Activated CD4-positive, alpha-beta T cell treated with anti-CD3 and anti-CD28 coated beads, Interleukin-10, Interleukin-2, amounts not matched to agents 100 ng/mL and 50 ng/mL, durations not matched to agents 16 hours and 8 hours (primary cell): ENCODE measurements around the gene FIGNL2.

Experiments
- DNase-seq: peaks from one replicate; pipeline ENCODE4 v3.0.0-alpha.2; 2020

FIGNL2 gene

DNA sequence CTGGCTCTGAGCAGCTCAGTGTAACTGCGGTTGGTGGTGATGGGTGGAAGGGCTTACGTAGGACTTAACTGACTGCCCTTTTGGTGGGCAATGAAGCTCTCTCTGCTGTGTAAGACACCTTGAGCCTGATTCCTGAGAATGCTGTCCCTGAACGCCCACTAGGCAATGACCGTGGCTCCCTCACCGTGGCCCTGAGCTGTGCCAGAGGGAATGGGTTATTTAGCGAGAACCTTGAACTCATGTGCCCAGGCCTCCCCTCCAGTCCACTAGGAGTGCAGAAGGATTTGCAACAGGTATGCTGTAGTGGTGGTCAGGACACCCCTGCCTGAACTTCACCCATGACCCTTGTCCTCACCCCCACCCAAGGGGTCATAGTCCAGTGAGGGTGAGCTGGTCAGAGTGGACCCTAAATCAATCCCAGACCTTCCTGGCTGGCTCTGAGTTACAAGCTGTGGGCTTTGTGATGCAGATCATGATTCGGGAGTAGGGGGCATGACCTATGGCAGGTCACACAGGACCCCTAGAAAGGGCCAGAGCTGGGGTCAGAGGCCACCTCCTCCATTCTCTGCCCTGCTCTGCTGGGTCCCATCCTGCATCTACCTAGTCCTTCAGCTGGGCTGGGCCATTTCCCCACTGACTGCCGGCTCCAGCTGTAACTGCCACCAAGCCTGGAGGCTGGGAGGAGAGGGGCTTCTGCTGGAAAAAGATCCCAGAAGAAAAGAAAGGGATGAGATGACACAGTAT, 24.9 kb upstream of the FIGNL2 start:
- no peak for DNase-seq

DNA sequence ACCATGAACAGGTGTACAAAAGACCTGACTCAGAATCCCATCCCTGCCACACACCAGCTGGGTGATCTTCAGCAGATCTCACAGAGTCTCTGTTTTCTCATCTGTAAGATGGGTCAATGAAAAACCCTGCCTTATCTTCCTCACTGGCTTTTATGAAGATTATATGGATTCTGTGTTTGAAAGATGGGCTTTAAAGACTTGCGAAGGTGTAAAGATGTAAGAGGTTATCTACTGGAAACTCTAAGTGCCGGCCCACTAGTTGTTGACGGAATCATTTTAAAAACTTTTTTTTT, 24.1 kb upstream of the FIGNL2 start:
- DNase-seq, result no peak

DNA sequence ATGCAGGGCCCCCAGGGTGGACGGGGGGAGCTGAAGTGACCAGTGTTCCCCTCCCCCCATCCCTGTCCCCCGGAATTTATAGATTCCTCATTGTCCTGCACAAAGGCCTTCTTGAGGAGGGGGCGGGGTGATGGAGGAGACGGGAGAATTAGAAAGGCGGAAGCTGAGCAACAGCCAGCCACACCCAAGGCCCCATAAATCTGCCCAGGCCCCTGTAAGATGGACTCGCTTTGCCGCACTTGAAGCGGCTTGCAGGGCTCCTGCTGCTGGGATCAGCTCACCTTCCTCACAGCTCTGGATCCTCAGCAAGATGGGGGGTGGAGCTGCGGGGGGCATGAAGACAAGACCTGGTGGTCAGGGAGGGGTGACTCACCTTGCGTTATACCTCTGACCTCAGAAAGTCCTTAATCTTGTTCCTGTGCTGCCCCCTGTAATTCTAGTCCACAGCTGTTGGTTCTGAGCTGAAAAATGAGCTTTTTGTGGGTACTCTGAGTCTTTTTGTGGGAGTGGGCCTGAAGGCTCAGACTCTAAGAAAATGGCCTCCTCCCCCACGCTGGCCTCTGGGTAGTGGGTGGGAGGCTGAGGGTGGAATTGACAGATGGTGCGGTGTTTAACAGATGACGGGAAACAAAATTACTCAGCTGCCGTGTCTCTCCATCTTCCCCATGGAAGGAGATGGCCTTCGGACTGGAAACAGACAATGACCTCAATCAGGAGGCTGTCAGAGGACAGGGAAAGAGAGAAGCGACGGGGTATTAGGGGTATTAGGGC, 23.6 kb upstream of the FIGNL2 start:
- no peak for DNase-seq

DNA sequence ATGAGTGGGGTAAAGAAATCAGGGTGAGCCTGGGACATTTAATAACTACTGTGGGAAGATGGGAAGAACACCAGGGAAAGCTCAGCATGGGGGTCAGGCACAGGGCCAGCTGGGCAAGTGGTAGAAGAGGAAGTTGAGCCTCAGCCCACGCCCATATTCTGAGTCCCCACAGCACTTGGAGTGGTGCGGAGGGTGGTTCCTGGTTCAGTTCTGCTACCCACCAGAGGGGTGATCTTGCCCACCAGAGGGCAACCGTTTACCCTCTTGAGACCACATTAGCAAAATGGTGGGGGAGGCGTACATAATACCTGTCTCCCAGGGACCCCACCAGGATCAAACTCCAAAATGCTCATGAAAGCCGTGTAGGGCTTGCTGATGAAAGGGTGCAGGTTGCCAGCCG, 22.6 kb upstream of the FIGNL2 start:
- no peak for DNase-seq

DNA sequence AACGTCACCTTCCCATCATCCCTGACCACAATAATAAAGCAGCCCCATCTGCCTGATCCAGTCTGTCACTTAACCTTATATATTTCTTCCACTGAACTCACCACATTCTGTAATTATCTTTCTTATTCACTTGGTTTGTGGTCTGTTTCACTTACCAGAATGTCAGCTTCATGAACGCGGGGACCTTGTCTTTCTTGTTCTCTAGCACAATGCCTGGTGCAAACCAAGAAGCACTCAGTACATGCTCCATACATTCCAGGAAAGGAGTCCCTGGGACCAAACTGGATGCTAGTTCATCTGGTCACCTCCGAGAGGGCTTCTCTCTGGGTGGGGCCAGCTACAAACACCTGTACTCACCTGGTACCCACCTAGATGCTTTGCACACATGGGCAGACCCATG, 22.0 kb upstream of the FIGNL2 start:
- no peak for DNase-seq

DNA sequence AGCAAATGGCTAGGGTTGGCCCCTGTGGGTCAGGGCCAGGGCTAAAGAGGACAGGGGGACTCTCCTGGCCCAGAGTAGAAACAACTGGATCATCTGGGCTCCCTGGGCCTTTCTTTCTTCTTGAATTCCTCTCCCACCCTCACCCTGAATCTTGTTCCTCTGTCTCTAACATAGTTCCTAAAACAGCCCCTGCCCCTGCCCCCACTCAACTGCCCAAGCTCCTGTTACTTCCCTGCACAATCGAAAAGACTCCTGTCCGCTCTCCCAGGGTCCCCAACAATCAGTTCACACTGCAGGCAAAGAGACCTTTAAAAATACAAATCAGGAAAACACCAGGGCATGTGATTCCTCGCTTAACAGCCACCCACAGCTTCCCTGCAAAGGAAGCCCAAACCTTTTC, 21.4 kb upstream of the FIGNL2 start:
- no peak for DNase-seq

DNA sequence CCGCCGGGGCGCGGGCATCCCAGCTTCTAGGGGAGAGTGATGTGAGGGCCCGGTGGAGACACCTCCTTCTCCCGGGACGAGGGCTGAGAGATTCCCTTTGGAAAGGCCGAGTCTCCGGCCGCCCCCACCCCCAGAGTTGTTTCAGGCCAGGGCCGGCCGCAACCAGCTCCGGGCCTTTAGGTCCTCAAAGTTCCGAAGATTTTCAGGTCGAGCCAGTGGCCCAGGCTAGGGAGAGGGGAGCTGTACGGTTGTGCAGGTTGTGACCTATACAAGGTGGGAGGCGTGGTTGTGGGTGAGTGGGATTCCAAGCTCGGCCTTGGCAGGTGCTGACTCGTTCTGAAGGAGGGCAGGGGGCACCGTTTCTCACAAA, 21.0 kb upstream of the FIGNL2 start:
- no peak for DNase-seq

DNA sequence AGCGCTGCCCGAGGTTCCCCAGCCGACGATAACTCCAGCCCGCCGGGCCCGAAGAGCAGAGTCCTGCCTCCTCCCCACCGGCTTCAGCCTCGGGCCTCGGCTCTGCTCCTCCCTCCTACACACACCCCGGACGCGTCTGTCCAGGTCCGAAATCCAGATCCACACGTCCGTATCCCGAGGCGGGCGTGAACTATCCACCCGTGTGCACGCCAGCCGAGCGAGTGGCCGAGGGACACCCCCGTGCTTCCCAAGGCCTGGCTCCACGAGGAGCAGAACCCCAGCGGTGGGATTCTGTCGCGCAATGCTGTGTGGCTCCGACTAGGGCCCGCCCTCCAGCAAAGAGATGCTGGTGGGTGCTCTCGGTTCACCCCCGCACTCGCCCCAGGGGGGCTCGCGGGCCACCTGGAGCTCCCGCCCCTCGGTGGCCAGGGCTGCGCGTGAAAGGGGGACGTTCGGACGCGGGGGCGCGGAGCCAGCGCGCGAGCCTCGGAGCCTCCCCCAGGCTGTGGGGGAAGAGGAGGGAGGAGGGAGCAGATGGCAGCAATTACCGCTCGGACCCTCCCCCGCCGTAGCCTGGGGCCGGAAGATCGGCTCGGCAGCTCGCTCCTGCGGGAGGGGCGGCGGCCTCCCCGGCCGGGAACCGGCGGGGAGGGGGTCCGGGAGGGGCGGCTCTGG, 20.4 kb upstream of the FIGNL2 start:
- DNase-seq, result no peak

DNA sequence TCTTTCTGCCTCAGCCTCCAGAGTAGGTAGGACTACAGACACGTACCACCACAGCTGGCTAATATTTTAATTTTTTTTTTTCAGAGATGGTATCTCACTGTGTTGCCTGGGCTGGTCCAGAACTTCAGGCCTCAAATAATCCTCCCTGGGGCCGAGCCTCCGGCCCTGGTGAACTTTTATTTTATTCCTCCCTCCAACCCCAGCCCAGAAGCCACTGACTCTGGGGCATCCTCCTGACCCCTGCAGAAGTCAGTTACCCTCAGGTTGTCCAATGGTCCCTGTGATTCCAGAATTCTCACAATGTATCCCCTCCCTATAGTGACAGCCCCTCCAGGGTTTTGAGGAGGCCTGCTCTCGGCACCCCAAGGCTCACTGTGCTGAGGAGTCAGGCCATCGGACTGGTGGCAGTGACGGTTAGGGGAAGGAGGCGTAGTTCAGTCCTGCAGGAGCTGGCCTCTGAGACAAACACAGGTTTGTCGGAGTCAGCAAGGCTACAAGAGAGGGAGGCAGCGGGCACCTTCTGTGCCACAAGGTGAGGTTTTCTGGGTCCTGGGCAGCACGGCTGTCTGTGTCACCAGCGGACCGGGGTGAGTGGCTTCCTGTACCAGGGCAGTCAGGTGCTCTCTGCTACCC, 19.4 kb upstream of the FIGNL2 start:
- no peak for DNase-seq

DNA sequence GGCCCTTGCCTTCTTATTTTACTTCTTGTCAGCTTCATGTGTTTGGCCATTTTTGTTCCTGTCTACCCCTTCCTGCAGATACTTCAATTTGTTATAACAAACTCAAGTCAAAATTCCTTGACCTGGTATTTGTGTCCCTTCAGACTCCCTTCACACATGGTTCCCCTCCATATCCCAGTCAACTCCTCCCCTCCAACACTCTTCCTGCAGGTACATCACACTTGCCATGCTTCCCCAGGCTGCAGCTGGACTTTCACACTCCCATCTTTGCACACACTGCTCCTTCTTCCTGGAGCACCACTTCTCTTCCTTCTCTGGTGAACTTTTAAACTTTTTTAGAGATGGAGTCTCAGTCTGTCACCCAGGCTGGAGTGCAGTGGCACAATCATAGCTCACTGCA, 18.9 kb upstream of the FIGNL2 start:
- no peak for DNase-seq

DNA sequence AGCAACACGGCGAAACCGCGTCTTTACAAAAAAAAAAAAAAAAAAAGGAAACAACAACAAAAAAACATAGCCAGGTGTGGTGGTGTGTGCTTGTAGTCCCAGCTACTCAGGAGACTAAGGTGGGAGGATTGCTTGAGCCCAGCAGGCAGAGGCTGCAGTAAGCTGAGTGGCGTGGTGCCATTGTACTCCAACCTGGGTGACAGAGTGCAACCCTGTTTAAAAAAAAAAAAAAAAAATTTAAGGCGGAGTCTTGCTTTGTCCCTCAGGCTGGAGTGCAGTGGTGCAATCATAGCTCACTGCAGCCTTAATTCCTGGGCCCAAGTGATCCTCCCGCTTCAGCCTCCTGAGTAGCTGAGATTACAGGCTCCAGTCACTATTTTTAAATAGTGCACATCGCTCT, 18.2 kb upstream of the FIGNL2 start:
- no peak for DNase-seq

DNA sequence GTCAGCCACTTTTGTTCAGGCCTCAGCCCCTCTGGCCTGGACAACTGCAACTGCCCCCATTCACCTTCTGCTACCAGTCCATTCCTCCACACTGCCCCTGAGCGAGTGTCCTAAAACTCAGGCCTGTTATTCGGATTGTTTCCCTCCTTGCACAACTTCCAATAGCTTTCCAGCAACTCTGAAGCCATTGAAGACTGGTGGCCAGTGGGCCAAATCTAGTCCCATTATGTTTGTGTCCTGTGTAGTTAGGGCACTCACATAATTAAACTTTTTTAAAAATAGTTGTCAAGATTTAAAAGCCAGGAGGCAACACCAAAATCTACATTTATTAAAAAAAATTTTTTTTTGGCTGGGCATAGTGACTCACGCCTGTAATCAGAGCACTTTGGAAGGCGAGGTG, 17.8 kb upstream of the FIGNL2 start:
- no peak for DNase-seq

DNA sequence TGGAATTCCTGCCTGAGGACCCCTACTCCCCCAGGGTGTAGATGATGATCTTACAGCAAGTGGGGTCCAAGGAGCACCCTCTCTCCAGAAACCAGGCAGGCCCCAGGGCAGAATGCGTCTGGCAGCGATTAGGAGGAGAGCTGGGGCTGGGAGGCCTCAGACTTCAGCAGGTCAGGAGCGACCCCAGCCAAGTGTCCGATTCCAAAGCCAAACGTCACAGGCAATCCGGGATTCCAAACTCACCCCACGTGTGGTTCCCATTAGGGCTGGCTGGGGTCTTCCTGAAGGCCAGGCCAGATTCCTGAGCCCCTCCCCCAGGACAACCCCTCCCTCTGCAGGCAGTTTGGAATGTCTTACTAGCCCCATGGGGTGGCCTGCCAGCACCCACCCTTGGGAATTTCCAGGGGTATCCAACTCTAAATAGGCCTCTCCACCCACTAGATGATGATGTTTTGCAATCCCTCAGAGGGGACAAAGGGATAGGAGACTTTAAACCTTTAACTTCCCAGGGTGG, 17.3 kb upstream of the FIGNL2 start:
- no peak for DNase-seq

DNA sequence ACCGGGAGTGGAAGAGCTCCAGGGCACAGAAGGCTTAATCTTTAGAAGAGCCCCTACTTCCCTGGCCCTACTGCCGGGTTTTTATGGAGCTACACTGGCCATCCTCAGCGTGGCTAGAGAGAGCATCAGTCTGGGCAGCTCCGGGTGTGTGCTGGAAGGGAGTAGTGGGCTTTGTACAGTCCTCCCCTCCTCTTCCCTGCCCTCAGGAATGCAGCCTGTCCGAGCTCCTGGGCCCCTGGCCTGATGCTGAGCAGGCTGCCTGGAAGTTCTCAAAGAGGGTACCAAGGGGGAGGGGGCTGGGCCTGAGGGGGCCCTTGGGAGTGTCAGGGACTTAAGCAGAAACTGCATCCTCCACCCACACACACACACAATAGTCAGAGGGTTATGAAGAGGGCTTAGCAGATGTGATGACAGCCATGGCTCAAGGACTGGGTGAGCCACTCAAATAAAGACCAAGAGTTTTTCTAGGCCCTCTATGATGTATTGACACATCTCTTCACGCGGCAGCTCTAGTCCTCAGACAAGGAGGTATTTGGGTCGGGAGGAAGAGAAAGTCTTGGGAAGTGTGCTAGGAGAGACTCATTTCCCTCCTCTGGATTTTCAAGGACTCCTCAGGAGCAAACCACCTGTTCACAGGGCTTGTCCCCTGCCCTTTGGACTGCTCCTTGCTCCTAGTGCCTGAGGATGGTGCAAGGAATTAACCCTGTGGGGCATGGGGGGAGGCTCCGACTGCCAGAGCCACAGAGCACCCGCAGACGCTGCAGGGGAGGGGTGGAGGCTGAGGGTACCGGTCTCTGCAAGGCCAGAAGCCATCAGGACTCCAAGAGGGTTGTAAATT, 16.5 kb upstream of the FIGNL2 start:
- no peak for DNase-seq

DNA sequence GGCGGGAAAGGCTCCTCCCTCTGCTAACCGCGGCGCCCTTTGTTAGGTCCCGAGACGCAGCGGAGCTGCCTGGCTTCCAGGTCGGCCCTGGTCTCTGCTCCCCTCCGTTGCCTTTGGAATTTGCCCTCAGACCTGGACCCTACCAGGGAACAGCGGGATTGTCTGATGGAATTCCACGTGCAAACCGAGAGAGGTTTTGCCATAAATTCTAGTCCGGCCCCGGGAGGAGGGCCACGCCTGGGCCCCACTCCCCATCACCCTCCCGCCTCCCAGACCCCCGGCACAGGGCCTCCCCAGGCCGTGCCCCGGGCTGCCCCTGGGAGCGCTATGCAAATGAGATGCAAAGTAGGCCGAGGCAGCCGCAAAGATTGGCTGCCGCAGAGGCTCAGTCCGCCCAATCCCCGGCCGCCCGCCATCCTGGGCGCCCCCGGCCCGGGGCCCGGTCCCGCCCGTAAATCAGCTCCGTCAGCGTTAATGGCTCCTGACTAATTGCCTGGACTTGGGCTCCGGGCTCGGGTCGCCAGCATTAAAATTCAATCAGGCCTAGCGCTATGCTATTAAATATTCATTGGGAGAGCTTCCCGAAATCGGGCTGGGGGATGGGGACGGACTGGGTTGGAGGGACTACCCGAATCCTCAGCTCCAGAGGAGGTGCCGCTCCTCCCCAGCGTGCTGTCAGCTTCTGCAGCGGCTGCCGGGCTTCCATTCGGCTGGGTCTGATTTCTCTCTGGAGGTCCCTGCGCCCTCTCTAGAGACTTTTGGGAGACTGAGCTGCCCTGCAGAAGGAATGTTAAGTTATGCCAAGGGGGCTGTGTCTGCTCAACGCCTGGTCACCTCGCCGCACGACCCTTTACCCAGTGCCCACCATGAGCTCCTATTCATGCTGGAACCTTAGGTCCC, 15.7 kb upstream of the FIGNL2 start:
- no peak for DNase-seq

DNA sequence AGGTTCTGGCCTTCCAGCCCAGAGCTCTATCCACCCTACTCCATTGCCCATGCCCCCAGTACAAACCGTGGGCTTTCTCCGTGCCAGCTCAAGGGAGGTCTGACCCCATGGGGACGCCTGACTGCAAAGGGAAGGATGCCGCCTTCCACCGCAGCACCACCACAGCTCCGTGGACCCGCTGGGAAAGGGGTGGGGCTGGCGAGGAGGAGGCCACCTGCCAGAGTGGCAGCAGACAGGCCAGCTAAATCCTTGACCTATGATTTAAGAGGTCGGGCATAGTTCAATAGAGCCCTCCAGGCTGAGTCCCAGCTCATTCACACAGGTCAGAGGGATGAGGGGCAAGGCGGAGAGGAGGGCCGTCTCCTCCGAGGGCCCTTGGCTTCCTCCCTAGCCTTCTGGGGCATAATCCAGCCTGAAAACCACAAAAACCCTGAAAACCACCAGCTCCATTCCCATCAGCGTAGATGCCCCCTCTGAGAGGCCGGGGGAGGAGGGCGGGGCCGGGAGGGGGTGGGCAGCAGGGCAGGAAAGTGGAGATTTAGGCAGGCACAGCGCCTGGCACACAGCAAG, 14.9 kb upstream of the FIGNL2 start:
- DNase-seq, result no peak

DNA sequence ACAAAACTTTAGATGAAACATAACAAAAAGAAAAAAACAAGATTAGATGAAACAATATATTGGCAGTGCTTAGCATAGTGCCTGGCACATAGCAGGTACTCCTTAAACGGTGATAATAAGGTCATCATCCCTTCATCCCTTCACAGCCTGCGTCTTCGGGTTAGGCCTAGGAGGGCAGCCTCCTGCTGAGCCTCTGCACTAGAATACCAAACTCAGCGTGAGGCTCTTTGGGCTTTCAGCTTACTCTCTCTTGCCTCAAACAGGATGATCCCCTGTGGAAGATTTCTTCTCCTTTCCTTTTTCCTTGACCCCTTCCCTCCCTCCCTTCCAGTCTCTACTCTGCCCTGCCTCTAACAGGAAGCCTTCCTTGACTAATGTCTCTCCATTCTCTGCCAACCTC, 14.4 kb upstream of the FIGNL2 start:
- no peak for DNase-seq

DNA sequence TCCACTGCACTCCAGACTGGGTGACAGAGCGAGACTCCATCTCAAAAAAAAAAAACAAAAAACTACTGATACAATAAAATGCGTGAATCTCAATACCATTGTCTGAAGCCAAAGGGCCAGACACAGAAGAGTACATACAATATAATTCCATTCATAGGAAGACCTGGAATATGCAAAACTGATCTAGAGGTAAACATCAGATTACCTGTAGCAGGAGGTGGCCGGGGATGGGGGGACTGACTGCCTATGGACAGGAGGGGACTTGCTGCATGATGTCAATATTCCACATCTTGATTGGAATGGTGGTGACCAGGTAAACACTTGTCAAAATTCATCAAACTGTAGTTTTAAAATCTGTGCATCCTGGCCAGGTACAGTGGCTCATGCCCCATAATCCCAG, 12.5 kb upstream of the FIGNL2 start:
- no peak for DNase-seq

DNA sequence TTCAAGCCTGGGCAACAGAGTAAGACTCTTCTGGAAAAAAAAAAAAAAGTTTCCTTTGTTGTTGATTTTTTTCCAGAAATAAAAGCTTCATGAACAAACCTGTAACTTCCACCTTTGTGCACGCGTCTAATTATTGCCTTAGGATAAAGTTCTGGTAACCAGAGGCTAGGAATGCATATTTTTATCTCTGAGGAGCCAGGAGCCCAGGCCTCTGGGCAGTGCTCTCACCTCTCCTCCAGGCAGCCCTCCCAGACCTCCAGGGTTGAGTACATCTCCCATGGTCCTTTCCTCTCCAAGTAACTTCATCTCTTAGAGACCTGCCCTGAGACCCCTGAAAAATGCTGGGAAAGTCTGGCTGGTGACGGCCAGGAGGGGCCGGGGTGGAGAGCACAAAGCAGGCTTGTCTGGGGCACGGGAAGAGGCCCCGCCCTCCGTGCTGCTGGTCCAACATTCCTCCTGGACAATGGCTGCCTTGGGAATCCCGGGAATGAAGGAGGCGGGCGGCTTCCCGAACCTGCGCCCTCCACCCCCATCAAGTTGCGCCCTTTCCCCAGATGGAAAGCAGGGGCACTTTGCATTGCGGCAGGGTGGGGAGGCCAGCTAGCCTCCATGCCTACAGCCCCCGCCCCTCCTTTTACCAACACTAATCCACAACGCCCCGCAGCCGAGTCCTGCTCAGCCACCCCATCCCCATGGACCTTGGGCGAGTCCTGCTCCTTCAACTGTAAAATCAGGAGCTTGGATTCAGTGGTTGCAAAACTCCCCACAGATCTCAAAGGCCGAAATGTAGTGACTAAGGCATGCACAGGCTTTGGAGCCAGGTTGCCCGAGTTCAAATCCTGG, 7.3 kb upstream of the FIGNL2 start:
- DNase-seq, result no peak

DNA sequence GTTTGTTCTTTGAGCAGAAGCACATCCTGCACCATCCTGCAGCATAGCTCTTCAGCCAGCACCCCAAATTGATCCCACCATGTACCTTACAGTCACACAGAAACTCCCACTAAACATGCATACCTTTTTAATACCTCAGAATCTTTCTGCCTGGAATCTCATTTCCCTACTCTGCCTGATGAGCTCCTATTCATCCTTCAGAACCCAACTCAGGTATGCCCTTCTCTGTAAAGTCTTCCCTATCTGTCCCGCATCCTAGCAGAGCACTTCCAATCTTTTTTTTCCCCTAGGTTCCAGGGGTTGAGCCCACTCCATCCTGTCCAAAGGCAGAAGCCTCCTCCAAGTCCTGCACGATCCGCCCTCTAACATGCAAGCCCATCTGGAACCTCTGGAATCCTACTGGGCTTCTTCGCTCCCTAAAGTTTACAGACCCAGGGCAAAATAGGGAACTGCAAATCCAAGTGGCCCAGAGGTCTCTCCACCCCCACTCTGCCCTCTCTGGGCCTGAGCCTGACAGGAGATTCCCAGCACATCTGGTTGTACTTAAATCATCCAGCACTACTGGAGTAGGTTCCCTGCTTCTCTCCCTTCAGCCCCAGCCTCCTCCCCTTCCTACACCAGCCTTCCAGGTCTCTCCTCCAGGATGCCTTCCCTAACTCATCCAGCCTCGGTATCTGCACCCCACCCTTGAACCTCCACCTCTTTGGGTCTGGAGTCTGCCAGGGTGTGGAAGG, 4.1 kb upstream of the FIGNL2 start:
- no peak for DNase-seq
